SKM-1 (cell line): ENCODE results near the gene SEZ6.

Experiments
- DNase-seq: peaks from one replicate; lab custom pipeline; 2025; ENCODE audit not compliant: unreplicated experiment; lab: John Stamatoyannopoulos, UW

Gene SEZ6

GRCh38 chr17:28978356-28978964, 27.4 kb downstream of the SEZ6 start:
- no peak for DNase-seq

- DNase-seq = no peak
Observed at GRCh38 chr17:28977659-28978355, 28.0 kb downstream of the SEZ6 start.

GRCh38 chr17:28975646-28976045, 30.2 kb downstream of the SEZ6 start:
- DNase-seq = no peak

GRCh38 chr17:28975031-28975430, 30.8 kb downstream of the SEZ6 start:
- DNase-seq = no peak

GRCh38 chr17:28974451-28974850, 31.4 kb downstream of the SEZ6 start:
- no peak for DNase-seq

GRCh38 chr17:28973425-28973824, 32.4 kb downstream of the SEZ6 start:
- no peak for DNase-seq

- no peak for DNase-seq
Observed at GRCh38 chr17:28972437-28972836, 33.4 kb downstream of the SEZ6 start.

GRCh38 chr17:28970879-28971278, 35.0 kb downstream of the SEZ6 start:
- no peak for DNase-seq

- no peak for DNase-seq
Observed at GRCh38 chr17:28969706-28970393, 36.0 kb downstream of the SEZ6 start.

GRCh38 chr17:28968914-28969295, 36.9 kb downstream of the SEZ6 start:
- DNase-seq = no peak

- DNase-seq = no peak
Observed at GRCh38 chr17:28968231-28968913, 37.5 kb downstream of the SEZ6 start.

- DNase-seq = peak; percentile 84
Observed at GRCh38 chr17:28967221-28968135, 38.4 kb downstream of the SEZ6 start.

- no peak for DNase-seq
Observed at GRCh38 chr17:28963841-28964240, 42.0 kb downstream of the SEZ6 start.

- DNase-seq = no peak
Observed at GRCh38 chr17:28963055-28963611, 42.7 kb downstream of the SEZ6 start.

GRCh38 chr17:28961391-28961790, 44.4 kb downstream of the SEZ6 start:
- DNase-seq = no peak

- no peak for DNase-seq
Observed at GRCh38 chr17:28960256-28961061, 45.4 kb downstream of the SEZ6 start.

- no peak for DNase-seq
Observed at GRCh38 chr17:28959471-28959871, 46.4 kb downstream of the SEZ6 start.

- DNase-seq = no peak
Observed at GRCh38 chr17:28958820-28959455, 46.9 kb downstream of the SEZ6 start.

- no peak for DNase-seq
Observed at GRCh38 chr17:28957992-28958355, 47.9 kb downstream of the SEZ6 start.
